HUES48 (cell line): Measurements from ENCODE around the gene CCNY.
A peak's percentile ranks its signal among the peaks of the same experiment; 100 is the strongest.

Experiments
- H3K27ac ChIP-seq: one replicate; pipeline ENCODE4 v1.7.0; 2013; ENCODE audit warnings: low read depth, low read length, inconsistent platforms
- H3K27me3 ChIP-seq: 2 replicates; pipeline ENCODE4 v1.6.1; 2013; ENCODE audit warnings: mild to moderate bottlenecking, low read length; ENCODE audit not compliant: control insufficient read depth, insufficient read depth
- H3K36me3 ChIP-seq: 2 replicates; pipeline ENCODE4 v1.6.1; 2013; ENCODE audit warnings: low read length; ENCODE audit not compliant: control insufficient read depth, insufficient read depth
- H3K4me1 ChIP-seq: 2 replicates; pipeline ENCODE4 v1.6.1; 2013; ENCODE audit warnings: mild to moderate bottlenecking, low read length; ENCODE audit not compliant: control insufficient read depth, insufficient read depth
- H3K4me3 ChIP-seq: 2 replicates; pipeline ENCODE4 v1.5.1; 2013; ENCODE audit warnings: mild to moderate bottlenecking, low read depth, low read length
- H3K9ac ChIP-seq: 2 replicates; pipeline ENCODE4 v1.6.1; 2013; ENCODE audit warnings: mild to moderate bottlenecking, low read depth, low read length, moderate library complexity
- H3K9me3 ChIP-seq: 2 replicates; pipeline ENCODE4 v1.6.1; 2013; ENCODE audit warnings: low read length; ENCODE audit not compliant: control insufficient read depth, insufficient read depth

Gene CCNY

DNA sequence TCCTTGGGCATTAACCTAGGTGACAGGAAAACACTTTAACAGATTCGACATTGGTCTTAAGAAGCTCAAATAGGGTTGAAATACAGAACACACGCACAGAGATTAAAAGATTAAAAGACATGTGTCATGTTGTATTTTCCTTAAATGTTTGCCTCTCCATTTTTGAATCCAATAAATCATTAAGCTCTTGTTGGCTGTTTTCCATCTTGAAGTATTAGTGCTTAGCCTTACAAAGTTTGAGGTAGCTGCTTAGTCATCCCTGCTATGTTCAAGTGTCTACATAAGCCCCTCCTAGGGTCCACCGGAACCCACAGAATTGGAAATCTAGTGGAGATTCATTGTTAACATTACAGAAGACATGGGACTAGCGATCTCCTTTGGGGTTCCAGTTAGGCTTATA lies 256.1 kb downstream of the CCNY start:
- no peaks in the 10 kb centered on the region for H3K27me3 ChIP-seq
- no peak overlapping the region for H3K4me3 ChIP-seq
- H3K4me1 ChIP-seq = peaks cover 25% of the 10 kb centered on the region
- no peak overlapping the region for H3K27ac ChIP-seq
- H3K9ac ChIP-seq = no peak overlapping the region
- peaks cover 7% of the 10 kb centered on the region for H3K9me3 ChIP-seq
- no peaks in the 10 kb centered on the region for H3K36me3 ChIP-seq

GRCh38 chr10:35594115-35595079 lies 258.1 kb downstream of the CCNY start:
- peak overlapping the region; percentile 72 for H3K27ac ChIP-seq

GRCh38 chr10:35595106-35595505 lies 258.8 kb downstream of the CCNY start:
- Histone ChIP-seq H3K9me3 (peaks cover 7% of the 10 kb centered on the region), H3K27ac (peak overlapping the region; percentile 72), H3K9ac (0 out of 2 replicates have a peak overlapping the region, but pooled peaks have one; percentile 40), H3K4me3 (0 out of 2 replicates have a peak overlapping the region, but pooled peaks have one; percentile 4), H3K36me3 (no peaks in the 10 kb centered on the region), H3K27me3 (no peaks in the 10 kb centered on the region), H3K4me1 (peaks cover 25% of the 10 kb centered on the region)

More at GRCh38 chr10:35594115-35595079, 258.1 kb downstream of the CCNY start:
- peaks cover 7% of the 10 kb centered on the region for H3K9me3 ChIP-seq
- no peaks in the 10 kb centered on the region for H3K36me3 ChIP-seq
- peak overlapping the region; percentile 4 for H3K4me3 ChIP-seq
- H3K27me3 ChIP-seq = no peaks in the 10 kb centered on the region
- peaks cover 25% of the 10 kb centered on the region for H3K4me1 ChIP-seq
- peak overlapping the region; percentile 40 for H3K9ac ChIP-seq

DNA sequence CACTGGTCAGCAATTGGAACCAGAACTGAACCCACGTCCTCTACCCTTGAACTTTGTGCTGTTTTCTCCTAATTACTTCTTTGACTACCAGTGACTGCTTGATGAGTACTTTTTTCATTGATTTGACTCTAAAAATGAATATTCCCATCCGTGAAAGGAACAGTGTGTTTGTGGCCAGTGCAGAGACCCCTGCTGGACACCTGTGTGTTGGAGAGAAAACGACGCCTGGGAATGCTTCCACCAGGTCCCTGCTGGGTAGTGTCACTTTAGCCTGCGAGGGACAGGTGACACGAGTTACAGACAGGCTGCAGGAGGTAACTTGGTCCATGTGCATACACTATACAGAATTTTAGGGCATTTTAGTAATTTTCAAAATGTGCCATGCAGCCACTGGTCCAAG lies 262.1 kb downstream of the CCNY start:
- no peak overlapping the region for H3K27ac ChIP-seq
- no peak overlapping the region for H3K4me3 ChIP-seq
- no peaks in the 10 kb centered on the region for H3K36me3 ChIP-seq
- no peak overlapping the region for H3K9ac ChIP-seq
- no peaks in the 10 kb centered on the region for H3K9me3 ChIP-seq
- no peaks in the 10 kb centered on the region for H3K27me3 ChIP-seq
- H3K4me1 ChIP-seq = peaks cover 20% of the 10 kb centered on the region

GRCh38 chr10:35600193-35600592 lies 263.9 kb downstream of the CCNY start:
- Histone ChIP-seq H3K4me1 (peaks cover 5% of the 10 kb centered on the region), H3K9ac (no peak overlapping the region), H3K36me3 (no peaks in the 10 kb centered on the region), H3K4me3 (no peak overlapping the region), H3K27me3 (no peaks in the 10 kb centered on the region), H3K9me3 (no peaks in the 10 kb centered on the region), H3K27ac (no peak overlapping the region)

GRCh38 chr10:35605191-35605590 lies 268.9 kb downstream of the CCNY start, which contains the start of gene GJD4:
GJD4 (plus strand) TSS chr10:35605341; CDS start chr10:35605568, 227 bp downstream.
- Histone ChIP-seq H3K9me3 (peaks cover 5% of the 10 kb centered on the region), H3K9ac (no peak within 1 kb of the TSS), H3K27ac (no peak within 1 kb of the TSS), H3K4me3 (no peak within 1 kb of the TSS), H3K4me1 (no peaks in the 10 kb centered on the region), H3K36me3 (no peaks in the 10 kb centered on the region), H3K27me3 (peaks cover 11% of the 10 kb centered on the region; the same call in 1 of the 2 replicates)

DNA sequence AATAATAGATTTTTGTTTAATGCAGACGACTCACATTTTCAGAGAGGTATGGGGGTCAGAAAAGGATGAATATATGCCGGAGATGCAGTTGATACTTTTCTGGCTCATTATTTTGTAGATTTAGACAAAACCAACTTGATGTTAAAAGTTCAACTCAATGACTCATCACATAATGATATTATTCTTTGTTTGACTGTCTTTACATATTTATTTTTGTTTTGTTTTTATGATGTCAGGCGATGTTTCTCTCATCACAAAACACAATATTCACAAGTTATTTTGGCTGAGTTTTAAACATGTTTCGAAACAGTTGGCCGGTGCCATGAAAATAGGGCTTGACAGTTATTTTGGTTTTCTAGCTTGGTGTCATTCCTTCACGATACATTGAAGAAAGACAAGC lies 270.1 kb downstream of the CCNY start:
- H3K27ac ChIP-seq = no peak overlapping the region
- H3K9me3 ChIP-seq = peaks cover 5% of the 10 kb centered on the region
- H3K4me1 ChIP-seq = no peaks in the 10 kb centered on the region
- no peak overlapping the region for H3K4me3 ChIP-seq
- H3K27me3 ChIP-seq = peaks cover 11% of the 10 kb centered on the region; the same call in 1 of the 2 replicates
- no peaks in the 10 kb centered on the region for H3K36me3 ChIP-seq
- H3K9ac ChIP-seq = no peak overlapping the region

- H3K4me1 ChIP-seq = no peaks in the 10 kb centered on the region; the same call in 1 of the 2 replicates
- H3K9me3 ChIP-seq = peaks cover 5% of the 10 kb centered on the region
- no peak overlapping the region for H3K4me3 ChIP-seq
- H3K27me3 ChIP-seq = peaks cover 11% of the 10 kb centered on the region; the same call in 1 of the 2 replicates
- H3K27ac ChIP-seq = no peak overlapping the region
- H3K36me3 ChIP-seq = no peaks in the 10 kb centered on the region
- no peak overlapping the region for H3K9ac ChIP-seq
Measured at GRCh38 chr10:35607475-35608327, 271.4 kb downstream of the CCNY start.

- H3K4me1 ChIP-seq = no peaks in the 10 kb centered on the region; the same call in 1 of the 2 replicates
- no peak overlapping the region for H3K4me3 ChIP-seq
- H3K27ac ChIP-seq = no peak overlapping the region
Measured at GRCh38 chr10:35608328-35608672, 272.0 kb downstream of the CCNY start.

GRCh38 chr10:35611750-35612149 lies 275.4 kb downstream of the CCNY start:
- H3K27ac ChIP-seq = no peak overlapping the region
- H3K9ac ChIP-seq = no peak overlapping the region
- H3K9me3 ChIP-seq = peaks cover 5% of the 10 kb centered on the region
- no peaks in the 10 kb centered on the region; the same call in 1 of the 2 replicates for H3K4me1 ChIP-seq
- no peaks in the 10 kb centered on the region for H3K36me3 ChIP-seq
- no peak overlapping the region for H3K4me3 ChIP-seq
- H3K27me3 ChIP-seq = peaks cover 11% of the 10 kb centered on the region; the same call in 1 of the 2 replicates

More at GRCh38 chr10:35608328-35608672, 272.0 kb downstream of the CCNY start:
- Histone ChIP-seq H3K27me3 (peaks cover 11% of the 10 kb centered on the region; the same call in 1 of the 2 replicates), H3K9ac (no peak overlapping the region), H3K9me3 (peaks cover 5% of the 10 kb centered on the region), H3K36me3 (no peaks in the 10 kb centered on the region)
